ENCODE measurements around the gene DPP10. TPM values are rescaled to one million over a fixed set of nuclear protein-coding genes. Genes with fewer than 3 reads are reported as not detected.

Gene DPP10
- total RNA-seq, 1 experiment from 2014 or later = not detected

GRCh38 chr2:115400940-115401339, 958.5 kb downstream of the DPP10 start:
- H3K27ac Mint-ChIP-seq (ENCODE audit: low read depth, unreplicated experiment) = no peak overlapping the region
- no peak overlapping the region for H3K4me3 Mint-ChIP-seq (ENCODE audit: unreplicated experiment)
- no TSS peak for BruUV-seq (replicated peaks)
- ChIA-PET POLR2A (no interaction called here), CTCF (no interaction called here)
- no peaks in the 10 kb centered on the region for H3K27me3 Mint-ChIP-seq (ENCODE audit: insufficient read depth, unreplicated experiment)
- H3K4me1 Mint-ChIP-seq (ENCODE audit: insufficient read depth, unreplicated experiment) = no peaks in the 10 kb centered on the region
- intact Hi-C loops (cut with micrococcal nuclease) = no loop called here
- no peak for TF ChIP-seq CTCF (IDR thresholded peaks at IDR 0.05; ENCODE audit: unreplicated experiment)
- no peak for DNase-seq (ENCODE audit: unreplicated experiment)
- H3K36me3 Mint-ChIP-seq (ENCODE audit: insufficient read depth, unreplicated experiment) = no peaks in the 10 kb centered on the region
- peaks cover 7% of the 10 kb centered on the region for H3K9me3 Mint-ChIP-seq (ENCODE audit: unreplicated experiment)

GRCh38 chr2:115412501-115412900, 970.1 kb downstream of the DPP10 start:
- no peak overlapping the region for H3K4me3 Mint-ChIP-seq (ENCODE audit: unreplicated experiment)
- intact Hi-C loops (cut with micrococcal nuclease) = no loop called here
- no peaks in the 10 kb centered on the region for H3K9me3 Mint-ChIP-seq (ENCODE audit: unreplicated experiment)
- ChIA-PET CTCF (no interaction called here), POLR2A (no interaction called here)
- no peak overlapping the region for H3K27ac Mint-ChIP-seq (ENCODE audit: low read depth, unreplicated experiment)
- H3K36me3 Mint-ChIP-seq (ENCODE audit: insufficient read depth, unreplicated experiment) = no peaks in the 10 kb centered on the region
- TF ChIP-seq CTCF (IDR thresholded peaks at IDR 0.05; ENCODE audit: unreplicated experiment) = no peak
- no peaks in the 10 kb centered on the region for H3K27me3 Mint-ChIP-seq (ENCODE audit: insufficient read depth, unreplicated experiment)
- peaks cover 6% of the 10 kb centered on the region for H3K4me1 Mint-ChIP-seq (ENCODE audit: insufficient read depth, unreplicated experiment)
- no TSS peak for BruUV-seq (replicated peaks)
- DNase-seq (ENCODE audit: unreplicated experiment) = peak; percentile 67

- no peak for DNase-seq (ENCODE audit: unreplicated experiment)
- no peak for TF ChIP-seq CTCF (IDR thresholded peaks at IDR 0.05; ENCODE audit: unreplicated experiment)
- intact Hi-C loops (cut with micrococcal nuclease) = no loop called here
- CTCF ChIA-PET = interaction anchor here (0.7 to 1.0 kb wide), 2 partner anchors 93 to 249 kb away, joined by 3 read pairs; no protein-coding TSS in a partner anchor
- POLR2A ChIA-PET = interaction anchor here (0.7 kb wide), 1 partner anchor 16 kb away, joined by 4 read pairs; no protein-coding TSS in a partner anchor
- Mint-ChIP-seq H3K36me3 (ENCODE audit: insufficient read depth, unreplicated experiment) (no peaks in the 10 kb centered on the region), H3K27ac (ENCODE audit: low read depth, unreplicated experiment) (no peak overlapping the region), H3K4me3 (ENCODE audit: unreplicated experiment) (no peak overlapping the region), H3K4me1 (ENCODE audit: insufficient read depth, unreplicated experiment) (peaks cover 11% of the 10 kb centered on the region), H3K9me3 (ENCODE audit: unreplicated experiment) (peaks cover 9% of the 10 kb centered on the region), H3K27me3 (ENCODE audit: insufficient read depth, unreplicated experiment) (no peaks in the 10 kb centered on the region)
- BruUV-seq (replicated peaks) = no TSS peak
These were observed 971.4 kb downstream of the DPP10 start for GRCh38 chr2:115413791-115414190.

GRCh38 chr2:115414466-115414865, 972.0 kb downstream of the DPP10 start:
- peaks cover 11% of the 10 kb centered on the region for H3K4me1 Mint-ChIP-seq (ENCODE audit: insufficient read depth, unreplicated experiment)
- BruUV-seq (replicated peaks) = no TSS peak
- POLR2A ChIA-PET = interaction anchor here (0.7 kb wide), 1 partner anchor 89 kb away, joined by 3 read pairs; no protein-coding TSS in a partner anchor

More at GRCh38 chr2:115414466-115414865, 972.0 kb downstream of the DPP10 start:
- peak; percentile 62 for DNase-seq (ENCODE audit: unreplicated experiment)
- no peaks in the 10 kb centered on the region for H3K36me3 Mint-ChIP-seq (ENCODE audit: insufficient read depth, unreplicated experiment)
- TF ChIP-seq CTCF (IDR thresholded peaks at IDR 0.05; ENCODE audit: unreplicated experiment) = no peak
- intact Hi-C loops (cut with micrococcal nuclease) = no loop called here
- H3K27ac Mint-ChIP-seq (ENCODE audit: low read depth, unreplicated experiment) = no peak overlapping the region
- CTCF ChIA-PET = interaction anchor here (0.7 to 1.0 kb wide), 3 partner anchors 19 to 249 kb away, joined by 3 read pairs; no protein-coding TSS in a partner anchor
- H3K27me3 Mint-ChIP-seq (ENCODE audit: insufficient read depth, unreplicated experiment) = no peaks in the 10 kb centered on the region
- peaks cover 9% of the 10 kb centered on the region for H3K9me3 Mint-ChIP-seq (ENCODE audit: unreplicated experiment)
- H3K4me3 Mint-ChIP-seq (ENCODE audit: unreplicated experiment) = no peak overlapping the region

Data from MCF 10A (cell line).